ENCODE results near the gene ADAM23. TPM values are rescaled to one million over a fixed set of nuclear protein-coding genes. Genes with fewer than 3 reads are reported as not detected.

Gene ADAM23
- polyA plus RNA-seq, 3 donors from 2014 or later: not detected

GRCh38 chr2:206627632-206628031, 184.3 kb downstream of the ADAM23 start:
- Mint-ChIP-seq H3K27ac (no peak overlapping the region), H3K4me3 (no peak overlapping the region), H3K36me3 (no peaks in the 10 kb centered on the region), H3K4me1 (no peaks in the 10 kb centered on the region), H3K27me3 (ENCODE audit: low read depth in 3 of 3) (peaks cover 0 to 8% (median 2%) of the 10 kb centered on the region in 3 donors), H3K9me3 (peaks cover 0 to 12% (median 1%) of the 10 kb centered on the region in 6 donors)
- DNase-seq: no peak

- Mint-ChIP-seq H3K27me3 (ENCODE audit: low read depth in 3 of 3) (peaks cover 0 to 6% (median 4%) of the 10 kb centered on the region in 3 donors), H3K4me3 (no peak overlapping the region), H3K27ac (no peak overlapping the region), H3K9me3 (peaks cover 0 to 8% (median 0%) of the 10 kb centered on the region in 6 donors), H3K4me1 (no peaks in the 10 kb centered on the region), H3K36me3 (no peaks in the 10 kb centered on the region)
- no peak for DNase-seq
Measured at GRCh38 chr2:206631340-206631739, 188.0 kb downstream of the ADAM23 start.

GRCh38 chr2:206635015-206635414, 191.7 kb downstream of the ADAM23 start:
- Mint-ChIP-seq H3K27me3 (ENCODE audit: low read depth in 3 of 3) (peaks cover 0 to 2% (median 2%) of the 10 kb centered on the region in 3 donors), H3K4me3 (no peak overlapping the region)

GRCh38 chr2:206639636-206640035, 196.3 kb downstream of the ADAM23 start:
- Mint-ChIP-seq H3K4me1 (no peaks in the 10 kb centered on the region), H3K9me3 (peaks cover 0 to 2% (median 0%) of the 10 kb centered on the region in 6 donors), H3K27ac (no peak overlapping the region), H3K36me3 (no peaks in the 10 kb centered on the region), H3K27me3 (ENCODE audit: low read depth in 3 of 3) (peaks cover 0 to 10% (median 4%) of the 10 kb centered on the region in 3 donors), H3K4me3 (no peak overlapping the region)
- no peak for DNase-seq

More at GRCh38 chr2:206635015-206635414, 191.7 kb downstream of the ADAM23 start:
- no peaks in the 10 kb centered on the region for H3K36me3 Mint-ChIP-seq
- no peak overlapping the region for H3K27ac Mint-ChIP-seq
- DNase-seq: no peak
- H3K4me1 Mint-ChIP-seq: no peaks in the 10 kb centered on the region
- H3K9me3 Mint-ChIP-seq: peaks cover 0 to 2% (median 0%) of the 10 kb centered on the region in 6 donors

GRCh38 chr2:206641226-206641625, 197.9 kb downstream of the ADAM23 start:
- H3K36me3 Mint-ChIP-seq: no peaks in the 10 kb centered on the region
- H3K4me1 Mint-ChIP-seq: no peaks in the 10 kb centered on the region
- H3K27ac Mint-ChIP-seq: no peak overlapping the region
- peaks cover 0 to 2% (median 0%) of the 10 kb centered on the region in 6 donors for H3K9me3 Mint-ChIP-seq
- no peak for DNase-seq
- peaks cover 0 to 9% (median 4%) of the 10 kb centered on the region in 3 donors for H3K27me3 Mint-ChIP-seq (ENCODE audit: low read depth in 3 of 3)
- no peak overlapping the region for H3K4me3 Mint-ChIP-seq

- Mint-ChIP-seq H3K27ac (no peak within 1 kb of the TSS), H3K9me3 (peaks cover 0 to 2% (median 0%) of the 10 kb centered on the region in 6 donors), H3K4me1 (no peaks in the 10 kb centered on the region)
Measured at GRCh38 chr2:206642075-206643025, 199.0 kb downstream of the ADAM23 start, which contains the start of gene FAM237A. TSS of gene FAM237A (plus strand) at chr2:206642487. CDS start at chr2:206644237, 1,750 bp downstream.

GRCh38 chr2:206647985-206648384, 204.7 kb downstream of the ADAM23 start:
- H3K4me3 Mint-ChIP-seq: no peak overlapping the region
- H3K27me3 Mint-ChIP-seq (ENCODE audit: low read depth in 3 of 3): peaks cover 0 to 5% (median 0%) of the 10 kb centered on the region in 3 donors
- H3K4me1 Mint-ChIP-seq: no peaks in the 10 kb centered on the region
- no peak overlapping the region for H3K27ac Mint-ChIP-seq
- no peaks in the 10 kb centered on the region for H3K36me3 Mint-ChIP-seq
- H3K9me3 Mint-ChIP-seq: peaks cover 0 to 2% (median 0%) of the 10 kb centered on the region in 6 donors
- no peak for DNase-seq

More at GRCh38 chr2:206642075-206643025, 199.0 kb downstream of the ADAM23 start, which contains the start of gene FAM237A:
- no peak within 1 kb of the TSS for H3K4me3 Mint-ChIP-seq
- peak in 1 of 3 donors; percentile 3 for DNase-seq
- no peaks in the 10 kb centered on the region for H3K36me3 Mint-ChIP-seq
- H3K27me3 Mint-ChIP-seq (ENCODE audit: low read depth in 3 of 3): peaks cover 0 to 10% (median 4%) of the 10 kb centered on the region in 3 donors

GRCh38 chr2:206657087-206657486, 213.8 kb downstream of the ADAM23 start:
- Mint-ChIP-seq H3K9me3 (peaks cover 0 to 13% (median 7%) of the 10 kb centered on the region in 6 donors), H3K27me3 (ENCODE audit: low read depth in 3 of 3) (peaks cover 0 to 13% (median 9%) of the 10 kb centered on the region in 3 donors), H3K36me3 (peaks cover 0 to 5% (median 0%) of the 10 kb centered on the region in 3 donors), H3K27ac (no peak overlapping the region), H3K4me1 (no peaks in the 10 kb centered on the region), H3K4me3 (no peak overlapping the region)
- no peak for DNase-seq

GRCh38 chr2:206665251-206665650, 221.9 kb downstream of the ADAM23 start:
- H3K4me1 Mint-ChIP-seq: no peaks in the 10 kb centered on the region
- H3K27ac Mint-ChIP-seq: no peak overlapping the region
- no peak overlapping the region for H3K4me3 Mint-ChIP-seq
- H3K36me3 Mint-ChIP-seq: no peaks in the 10 kb centered on the region
- no peaks in the 10 kb centered on the region for H3K9me3 Mint-ChIP-seq
- H3K27me3 Mint-ChIP-seq (ENCODE audit: low read depth in 3 of 3): peaks cover 0 to 16% (median 0%) of the 10 kb centered on the region in 3 donors
- DNase-seq: no peak

Other genes with a start within 250 kb of the ADAM23 start
- gene ZDBF2, start 168.9 kb upstream of the ADAM23 start, polyA plus RNA-seq: 1 to 10 TPM in 1 of 3 donors, under 1 TPM in 2; 0.04 to 1.3 (median 0.77) TPM
- gene FAM237A, start 199.0 kb downstream of the ADAM23 start, polyA plus RNA-seq: not detected